GM12878 (cell line): Measurements from ENCODE around the gene LRRC27. TPM values are rescaled to one million over a fixed set of nuclear protein-coding genes. Genes with fewer than 3 reads are reported as not detected.

Experiments used
- BRCA1 ChIP-seq: IDR thresholded peaks from 2 replicates; pipeline ENCODE4 v1.6.1; 2011; ENCODE audit warnings: low read depth, low read length, improper control_type of control experiment
- CTCF ChIP-seq, 3 experiments: IDR thresholded peaks in 2 of 3; conservative IDR thresholded peaks in 1 of 3; 2 replicates each; pipeline ENCODE4 v1.5.1; 2011; ENCODE audit warnings: low read depth in 3 of 3, low read length in 3 of 3, mild to moderate bottlenecking in 3 of 3, control low read depth in 2 of 3, moderate library complexity in 2 of 3, inconsistent platforms in 1 of 3, mixed read lengths in 1 of 3; ENCODE audit not compliant: control insufficient read depth in 2 of 3, insufficient read depth in 1 of 3; ENCODE audit errors: extremely low read depth in 1 of 3
- MLLT1 ChIP-seq: fragments of 450-650 bp; IDR thresholded peaks from 2 replicates; pipeline ENCODE4 v1.6.1; 2016; ENCODE audit warnings: mild to moderate bottlenecking
- SIX5 ChIP-seq: IDR thresholded peaks from 2 replicates; pipeline ENCODE4 v1.6.1; 2011; ENCODE audit warnings: mild to moderate bottlenecking, low read depth, low read length, moderate library complexity; ENCODE audit not compliant: severe bottlenecking
- SKIL ChIP-seq: fragments of 450-650 bp; IDR thresholded peaks from 2 replicates; pipeline ENCODE4 v1.6.1; 2017; ENCODE audit warnings: mild to moderate bottlenecking, low read depth, inconsistent platforms; ENCODE audit not compliant: poor library complexity, severe bottlenecking
- STAT1 ChIP-seq: fragments of 450-650 bp; conservative IDR thresholded peaks from 2 replicates; pipeline ENCODE4 v1.6.1; 2014; ENCODE audit warnings: antibody characterized with exemption, mild to moderate bottlenecking
- STAT3 ChIP-seq: IDR thresholded peaks from 2 replicates; pipeline ENCODE4 v1.6.1; 2011; ENCODE audit warnings: low read depth, low read length, improper control_type of control experiment
- ZBTB4 ChIP-seq: fragments of 450-650 bp; formaldehyde crosslinking; IDR thresholded peaks from 2 replicates; pipeline ENCODE4 v1.4.0; 2022; ENCODE audit warnings: mild to moderate bottlenecking, moderate library complexity
- polyA plus RNA-seq, 11 experiments: library from polyadenylated mRNA; depleted of rRNA in 4 of 11; unstranded in 6 of 11; stranded (reverse) in 5 of 11; fragments of >200 nt; fragmentation: Nextera tagmentation in 4 of 11; fragmentation: Illumina TruSeq in 1 of 11; extraction: Ambion mirVana in 4 of 11; extraction: Trizol in 1 of 11; gene quantifications; 1 replicate in 1 of 11; 2 replicates in 10 of 11; pipeline versions ENCODE4 v1.2.1 to v1.2.3, GENCODE V29; 2011 to 2016; ENCODE audit warnings: inconsistent platforms in 2 of 11, missing spikeins in 2 of 11, low read depth in 1 of 11
- total RNA-seq, 4 experiments: library from RNA; depleted of rRNA in 3 of 4; stranded (reverse); fragments of >200 nt in 3 of 4; fragmentation: Illumina TruSeq in 1 of 4; extraction: Trizol in 1 of 4; gene quantifications; 2 replicates each; pipeline versions ENCODE4 v1.2.1 to v1.2.3, GENCODE V29; 2013 to 2021

Gene LRRC27
- total and polyA plus RNA-seq, 10 of the 15 experiments (the other 5 are each of a cell fraction or from before 2014, with no cell fraction given) = 0.48 to 6.9 (median 4.7) TPM

GRCh38 chr10:132351611-132352010, 19.6 kb downstream of the LRRC27 start (continued):
- TF ChIP-seq MLLT1 = no peak
- TF ChIP-seq SIX5 = no peak
- no peak for TF ChIP-seq SKIL
- TF ChIP-seq BRCA1 = no peak
- no peak for TF ChIP-seq STAT3
- TF ChIP-seq STAT1 = no peak
- no peak for TF ChIP-seq CTCF (IDR thresholded peaks at IDR 0.05 in 2 of 3, conservative IDR thresholded peaks at IDR 0.05 in 1 of 3; ENCODE audit: control insufficient read depth in 2 of 3, extremely low read depth in 1 of 3, insufficient read depth in 1 of 3, low read depth in 3 of 3, low read length in 3 of 3)
- no peak for TF ChIP-seq ZBTB4
